Measurements from ENCODE around the gene LIPM. TPM values are rescaled to one million over a fixed set of nuclear protein-coding genes. Genes with fewer than 3 reads are reported as not detected.

Gene LIPM
- total RNA-seq, 2 donors from 2014 or later, result not detected

DNA sequence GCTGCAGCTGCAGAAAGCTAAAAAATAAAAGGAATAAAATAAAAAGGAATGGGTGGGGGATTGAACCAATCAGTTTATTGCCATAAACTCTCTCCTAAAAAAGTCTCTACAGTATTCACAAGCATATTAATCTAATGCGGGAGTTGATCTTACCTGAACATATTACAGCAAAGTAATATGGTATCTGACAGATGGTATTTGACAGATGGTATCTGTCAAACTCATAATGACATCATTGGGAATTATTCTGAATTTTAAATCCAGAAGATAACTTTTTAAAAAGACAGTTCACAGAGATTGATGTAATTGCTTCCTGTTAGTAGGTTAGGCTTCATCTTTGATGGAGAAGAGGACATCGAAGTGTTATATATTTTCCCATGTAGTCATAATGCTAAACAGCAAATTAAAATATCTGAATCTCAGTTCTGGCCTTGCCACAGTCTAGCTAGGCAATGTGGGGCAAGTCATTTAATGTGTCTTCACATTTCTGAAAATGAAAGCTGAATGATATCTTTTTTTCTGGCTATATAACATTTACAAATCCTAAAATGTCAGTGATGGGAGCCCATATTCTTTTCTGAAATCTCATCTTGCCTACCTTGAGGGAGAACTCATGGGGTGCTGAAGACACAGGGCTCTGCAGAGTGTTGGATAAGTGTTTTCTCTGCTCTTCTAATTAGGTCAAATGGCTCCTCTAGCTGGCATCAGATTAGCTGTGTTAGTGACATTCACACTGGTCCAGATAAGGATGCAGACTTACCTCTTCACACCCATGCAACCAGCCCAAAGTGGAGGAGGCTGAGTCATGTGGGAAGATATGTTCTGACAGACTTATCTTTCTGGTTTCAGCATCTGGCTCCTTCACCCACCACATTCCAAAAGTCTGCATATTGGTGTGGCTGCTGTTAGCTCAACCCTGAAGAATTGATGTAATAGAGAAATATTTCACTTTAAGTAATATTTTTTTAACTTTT is 2.1 kb upstream of the LIPM start:
- intact Hi-C loops (cut with DNase I), result no loop called here

DNA sequence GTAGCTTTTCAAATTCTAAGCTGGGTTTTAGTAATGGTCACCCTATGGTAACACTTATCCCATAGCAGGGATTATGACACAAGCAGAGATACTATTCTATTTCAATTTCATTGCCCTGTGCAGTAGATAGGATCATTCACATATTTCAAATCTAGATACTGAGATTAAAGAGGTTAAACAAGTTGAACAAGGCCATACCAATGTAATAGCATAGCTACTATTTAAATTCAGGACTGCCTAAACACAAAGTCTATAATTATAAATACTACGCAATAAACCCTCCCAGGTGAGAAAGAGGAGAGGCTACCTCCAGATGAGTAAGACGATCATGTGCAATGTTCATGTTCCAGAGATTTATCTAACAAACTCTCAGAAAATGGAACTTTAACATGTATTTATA is 1.1 kb downstream of the LIPM start:
- H3K27ac ChIP-seq, result no peak overlapping the region
- TF ChIP-seq, protein P1, sequence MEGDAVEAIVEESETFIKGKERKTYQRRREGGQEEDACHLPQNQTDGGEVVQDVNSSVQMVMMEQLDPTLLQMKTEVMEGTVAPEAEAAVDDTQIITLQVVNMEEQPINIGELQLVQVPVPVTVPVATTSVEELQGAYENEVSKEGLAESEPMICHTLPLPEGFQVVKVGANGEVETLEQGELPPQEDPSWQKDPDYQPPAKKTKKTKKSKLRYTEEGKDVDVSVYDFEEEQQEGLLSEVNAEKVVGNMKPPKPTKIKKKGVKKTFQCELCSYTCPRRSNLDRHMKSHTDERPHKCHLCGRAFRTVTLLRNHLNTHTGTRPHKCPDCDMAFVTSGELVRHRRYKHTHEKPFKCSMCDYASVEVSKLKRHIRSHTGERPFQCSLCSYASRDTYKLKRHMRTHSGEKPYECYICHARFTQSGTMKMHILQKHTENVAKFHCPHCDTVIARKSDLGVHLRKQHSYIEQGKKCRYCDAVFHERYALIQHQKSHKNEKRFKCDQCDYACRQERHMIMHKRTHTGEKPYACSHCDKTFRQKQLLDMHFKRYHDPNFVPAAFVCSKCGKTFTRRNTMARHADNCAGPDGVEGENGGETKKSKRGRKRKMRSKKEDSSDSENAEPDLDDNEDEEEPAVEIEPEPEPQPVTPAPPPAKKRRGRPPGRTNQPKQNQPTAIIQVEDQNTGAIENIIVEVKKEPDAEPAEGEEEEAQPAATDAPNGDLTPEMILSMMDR (IDR thresholded peaks at IDR 0.05), result no peak
- TF ChIP-seq POLR2A (IDR thresholded peaks at IDR 0.05), result no peak
- no peak for TF ChIP-seq POLR2AphosphoS5 (IDR thresholded peaks at IDR 0.05)
- WGBS, result 90% methylated on average over 2 of the region's 2 CpGs
- no peaks in the 10 kb centered on the region for H3K4me1 ChIP-seq (replicated peaks)
- intact Hi-C loops (cut with DNase I), result no loop called here
- H3K4me3 ChIP-seq, result no peak overlapping the region
- H3K27me3 ChIP-seq (replicated peaks; ENCODE audit: insufficient read depth), result no peaks in the 10 kb centered on the region
- no peaks in the 10 kb centered on the region for H3K9me3 ChIP-seq
- DNase-seq (ENCODE audit: low spot score), result no peak
- no peaks in the 10 kb centered on the region for H3K36me3 ChIP-seq

More for the DNA sequence above, 2.1 kb upstream of the LIPM start:
- H3K36me3 ChIP-seq, result no peaks in the 10 kb centered on the region
- no peaks in the 10 kb centered on the region for H3K4me1 ChIP-seq (replicated peaks)
- no peaks in the 10 kb centered on the region for H3K9me3 ChIP-seq
- no peak for DNase-seq (ENCODE audit: low spot score)
- no peak overlapping the region for H3K4me3 ChIP-seq
- 66% methylated on average over 2 of the region's 2 CpGs for WGBS
- H3K27ac ChIP-seq, result no peak overlapping the region
- no peaks in the 10 kb centered on the region for H3K27me3 ChIP-seq (replicated peaks; ENCODE audit: insufficient read depth)
- TF ChIP-seq POLR2A (IDR thresholded peaks at IDR 0.05) (no peak), POLR2AphosphoS5 (IDR thresholded peaks at IDR 0.05) (no peak)
- TF ChIP-seq, protein P1 (IDR thresholded peaks at IDR 0.05), result no peak

DNA sequence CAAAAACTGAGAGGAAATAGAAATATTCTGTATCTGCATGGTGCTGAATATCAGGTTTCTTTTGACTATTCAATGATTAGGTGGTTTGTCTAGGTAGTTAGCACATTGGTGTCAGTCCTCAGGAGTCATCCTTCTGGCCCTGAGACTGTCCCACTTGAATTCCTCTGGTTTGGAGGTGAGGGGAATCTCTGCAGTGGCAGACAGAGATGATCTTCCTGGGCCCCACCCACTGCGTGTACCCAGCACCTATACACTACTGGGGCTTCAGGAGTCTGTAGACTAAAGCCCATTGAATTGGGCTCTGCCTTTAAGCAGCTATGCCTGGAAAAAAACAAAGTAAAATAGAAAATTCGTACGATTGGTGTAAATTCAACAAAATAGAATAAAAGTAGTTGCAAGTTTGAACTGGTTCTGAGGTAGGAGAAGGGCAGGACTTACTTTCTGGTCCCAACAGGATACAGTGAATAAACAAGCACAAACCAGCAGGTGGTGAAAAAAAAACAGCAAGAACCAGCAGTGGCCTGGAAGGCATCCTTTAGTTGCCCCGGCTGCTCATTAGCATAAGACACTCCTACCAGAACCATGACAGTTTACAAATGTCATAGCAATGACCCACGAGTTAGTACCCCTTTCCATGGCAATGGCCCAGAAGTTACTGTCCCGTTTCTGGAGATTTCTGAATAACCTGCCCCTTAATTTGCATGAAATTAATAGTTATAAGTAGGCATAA is 1.7 kb downstream of the LIPM start:
- DNase-seq (ENCODE audit: low spot score), result no peak
- Histone ChIP-seq H3K4me1 (replicated peaks) (no peaks in the 10 kb centered on the region), H3K36me3 (no peaks in the 10 kb centered on the region), H3K27me3 (replicated peaks; ENCODE audit: insufficient read depth) (no peaks in the 10 kb centered on the region), H3K4me3 (no peak overlapping the region), H3K27ac (no peak overlapping the region), H3K9me3 (no peaks in the 10 kb centered on the region)
- intact Hi-C loops (cut with DNase I), result no loop called here
- WGBS, result 42% methylated on average over 6 of the region's 6 CpGs
- TF ChIP-seq POLR2AphosphoS5 (IDR thresholded peaks at IDR 0.05), result no peak
- TF ChIP-seq, protein P1 (IDR thresholded peaks at IDR 0.05), result no peak
- TF ChIP-seq POLR2A (IDR thresholded peaks at IDR 0.05), result no peak

DNA sequence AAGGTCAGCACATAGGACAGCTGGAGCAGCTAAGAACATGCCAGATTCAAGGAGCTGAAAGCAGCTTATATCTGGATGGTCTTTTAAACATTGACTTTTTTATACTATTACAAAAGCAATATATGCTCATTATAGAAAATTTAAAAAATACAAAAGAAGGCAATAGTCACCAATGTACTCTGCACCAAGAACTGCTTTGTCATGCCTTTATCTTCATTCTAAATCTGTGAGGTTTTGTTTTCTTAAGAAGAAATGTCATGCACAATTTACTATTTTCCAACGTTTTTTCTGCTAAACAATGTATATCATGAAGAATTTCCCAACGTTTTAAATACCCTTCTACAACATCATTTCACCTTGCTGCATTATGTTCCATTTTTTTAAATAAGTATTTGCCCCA is 2.8 kb downstream of the LIPM start:
- intact Hi-C loops (cut with DNase I), result no loop called here
- no peaks in the 10 kb centered on the region for H3K4me1 ChIP-seq (replicated peaks)
- no peaks in the 10 kb centered on the region for H3K27me3 ChIP-seq (replicated peaks; ENCODE audit: insufficient read depth)
- no peaks in the 10 kb centered on the region for H3K36me3 ChIP-seq
- WGBS, result 37% methylated on average over 2 of the region's 2 CpGs
- H3K4me3 ChIP-seq, result no peak overlapping the region
- no peak overlapping the region for H3K27ac ChIP-seq
- TF ChIP-seq POLR2AphosphoS5 (IDR thresholded peaks at IDR 0.05), result no peak
- TF ChIP-seq, protein P1 (IDR thresholded peaks at IDR 0.05), result no peak
- TF ChIP-seq POLR2A (IDR thresholded peaks at IDR 0.05), result no peak
- no peaks in the 10 kb centered on the region for H3K9me3 ChIP-seq
- DNase-seq (ENCODE audit: low spot score), result no peak
